Measurements from ENCODE around the gene TAOK3.

DNA sequence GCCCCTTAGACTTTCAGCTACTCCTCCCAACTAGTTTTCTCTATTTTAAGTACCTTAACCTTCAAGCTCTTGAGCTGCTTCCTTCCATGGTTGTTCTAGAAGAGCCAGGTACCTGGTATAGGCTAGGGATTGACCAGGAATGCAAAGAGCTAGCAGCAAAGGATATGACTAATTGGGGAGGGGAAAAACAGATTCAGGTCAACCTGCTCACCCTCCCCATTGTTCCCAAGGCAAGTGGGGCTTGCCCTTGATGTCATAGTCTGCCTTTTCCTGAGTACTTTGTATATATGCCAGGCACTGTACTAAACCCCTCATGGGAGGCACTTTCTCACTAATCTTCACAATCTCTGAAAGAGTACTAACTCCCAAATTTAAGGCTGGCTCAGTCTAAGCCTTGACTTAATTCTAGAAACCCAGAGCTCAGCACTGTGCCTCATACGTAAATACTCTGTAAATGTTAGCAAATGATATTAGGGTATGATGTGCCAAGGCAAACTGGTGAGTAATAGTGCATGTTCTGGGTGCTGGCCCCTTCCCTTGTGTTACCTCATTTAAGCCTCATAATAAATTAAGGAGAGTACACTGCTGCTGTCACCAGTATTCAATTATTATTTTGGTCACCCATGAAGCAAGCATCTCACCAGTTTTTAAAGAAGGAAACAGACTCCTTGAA, 45.8 kb upstream of the TAOK3 start:
- TF ChIP-seq, protein P1, sequence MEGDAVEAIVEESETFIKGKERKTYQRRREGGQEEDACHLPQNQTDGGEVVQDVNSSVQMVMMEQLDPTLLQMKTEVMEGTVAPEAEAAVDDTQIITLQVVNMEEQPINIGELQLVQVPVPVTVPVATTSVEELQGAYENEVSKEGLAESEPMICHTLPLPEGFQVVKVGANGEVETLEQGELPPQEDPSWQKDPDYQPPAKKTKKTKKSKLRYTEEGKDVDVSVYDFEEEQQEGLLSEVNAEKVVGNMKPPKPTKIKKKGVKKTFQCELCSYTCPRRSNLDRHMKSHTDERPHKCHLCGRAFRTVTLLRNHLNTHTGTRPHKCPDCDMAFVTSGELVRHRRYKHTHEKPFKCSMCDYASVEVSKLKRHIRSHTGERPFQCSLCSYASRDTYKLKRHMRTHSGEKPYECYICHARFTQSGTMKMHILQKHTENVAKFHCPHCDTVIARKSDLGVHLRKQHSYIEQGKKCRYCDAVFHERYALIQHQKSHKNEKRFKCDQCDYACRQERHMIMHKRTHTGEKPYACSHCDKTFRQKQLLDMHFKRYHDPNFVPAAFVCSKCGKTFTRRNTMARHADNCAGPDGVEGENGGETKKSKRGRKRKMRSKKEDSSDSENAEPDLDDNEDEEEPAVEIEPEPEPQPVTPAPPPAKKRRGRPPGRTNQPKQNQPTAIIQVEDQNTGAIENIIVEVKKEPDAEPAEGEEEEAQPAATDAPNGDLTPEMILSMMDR (IDR thresholded peaks at IDR 0.05), result no peak
- TF ChIP-seq POLR2A (IDR thresholded peaks at IDR 0.05), result no peak
